Activated B cell treated with CpG ODN at 0.5 μM for 24 hours (primary cell): ENCODE results near the gene SYNGAP1. TPM values are rescaled to one million over a fixed set of nuclear protein-coding genes. Genes with fewer than 3 reads are reported as not detected.

Experiments
- ATAC-seq: fragments of 200-7000 bp; cut with Tn5 transposase; one replicate; pipeline ENCODE4 v1.10.0; 2021; ENCODE audit warnings: low read depth, mild to moderate bottlenecking, moderate library complexity
- CTCF ChIA-PET: fragments of 350-600 bp; sonication (Branson Sonifier 250); formaldehyde crosslinking; loops from one replicate; lab custom pipeline; 2021; ENCODE audit warnings: antibody characterized with exemption; lab: Charles Lee
- POLR2A ChIA-PET: fragments of 350-600 bp; sonication (Branson Sonifier 250); formaldehyde crosslinking; loops from one replicate; lab custom pipeline; 2021; ENCODE audit warnings: antibody characterized with exemption; lab: Charles Lee
- DNase-seq: peaks from one replicate; pipeline ENCODE4 v3.0.0; 2022
- H3K27ac Mint-ChIP-seq: one replicate; pipeline ENCODE4 v1.8.0; 2020; ENCODE audit warnings: mixed read lengths
- H3K27me3 Mint-ChIP-seq: one replicate; pipeline ENCODE4 v1.8.0; 2021; ENCODE audit warnings: mixed read lengths
- H3K36me3 Mint-ChIP-seq: one replicate; pipeline ENCODE4 v1.8.0; 2021; ENCODE audit warnings: low read depth, mixed read lengths
- H3K4me1 Mint-ChIP-seq: one replicate; pipeline ENCODE4 v1.8.0; 2021; ENCODE audit warnings: mixed read lengths
- H3K4me3 Mint-ChIP-seq: one replicate; pipeline ENCODE4 v1.8.0; 2020; ENCODE audit warnings: mild to moderate bottlenecking, mixed read lengths
- H3K9me3 Mint-ChIP-seq: one replicate; pipeline ENCODE4 v1.8.0; 2020; ENCODE audit warnings: mixed read lengths
- CTCF ChIP-seq: fragments of 200-600 bp; IDR thresholded peaks from one replicate; pipeline ENCODE4 v1.8.0; 2022; ENCODE audit warnings: antibody characterized with exemption, mild to moderate bottlenecking
- intact Hi-C: fragments of 100-400 bp; cut with micrococcal nuclease; formaldehyde crosslinking; loops from one replicate; pipeline ENCODE4 v1.15.1; 2024
- total RNA-seq: library from RNA; stranded (reverse); gene quantifications from 2 replicates; pipeline ENCODE4 v1.2.3, GENCODE V29; 2022

Gene SYNGAP1
- total RNA-seq, 1 donor from 2014 or later, result 25.4 TPM

- Mint-ChIP-seq H3K4me3 (no peak overlapping the region), H3K27me3 (no peaks in the 10 kb centered on the region), H3K36me3 (peaks cover 72% of the 10 kb centered on the region)
Observed at GRCh38 chr6:33443619-33444504, 24.0 kb downstream of the SYNGAP1 start.

GRCh38 chr6:33445119-33445603, 25.3 kb downstream of the SYNGAP1 start:
- ChIA-PET CTCF (no interaction called here), POLR2A (interaction anchor here (0.5 kb wide), 1 partner anchor 475 kb away, joined by 3 read pairs; no protein-coding TSS in a partner anchor)
- Mint-ChIP-seq H3K36me3 (peaks cover 68% of the 10 kb centered on the region), H3K27me3 (no peaks in the 10 kb centered on the region), H3K27ac (no peak overlapping the region), H3K4me1 (no peaks in the 10 kb centered on the region), H3K4me3 (no peak overlapping the region), H3K9me3 (no peaks in the 10 kb centered on the region)
- DNase-seq (no peak), ATAC-seq (no peak)
- no peak for TF ChIP-seq CTCF
- intact Hi-C loops, result no loop called here

More at GRCh38 chr6:33443619-33444504, 24.0 kb downstream of the SYNGAP1 start:
- Mint-ChIP-seq H3K9me3 (no peaks in the 10 kb centered on the region), H3K4me1 (no peaks in the 10 kb centered on the region), H3K27ac (no peak overlapping the region)
- intact Hi-C loops, result no loop called here
- DNase-seq, result no peak
- ChIA-PET CTCF (no interaction called here), POLR2A (interaction anchor here (1.0 to 1.4 kb wide), 2 partner anchors 10 to 13 kb away, joined by 3 to 5 read pairs; partner anchors contain the start of gene ZBTB9)
- TF ChIP-seq CTCF, result no peak
- no peak for ATAC-seq

- ATAC-seq (no peak), DNase-seq (no peak)
- CTCF ChIA-PET, result no interaction called here
- no peak overlapping the region for H3K4me3 Mint-ChIP-seq
- POLR2A ChIA-PET, result no interaction called here
- no peak overlapping the region for H3K27ac Mint-ChIP-seq
- H3K4me1 Mint-ChIP-seq, result no peaks in the 10 kb centered on the region
- TF ChIP-seq CTCF, result no peak
- H3K27me3 Mint-ChIP-seq, result no peaks in the 10 kb centered on the region
- peaks cover 58% of the 10 kb centered on the region for H3K36me3 Mint-ChIP-seq
- intact Hi-C loops, result no loop called here
- H3K9me3 Mint-ChIP-seq, result no peaks in the 10 kb centered on the region
Observed at GRCh38 chr6:33446356-33446755, 26.5 kb downstream of the SYNGAP1 start.

GRCh38 chr6:33450434-33450833, 30.6 kb downstream of the SYNGAP1 start:
- Mint-ChIP-seq H3K4me1 (peaks cover 19% of the 10 kb centered on the region), H3K36me3 (peaks cover 44% of the 10 kb centered on the region), H3K9me3 (no peaks in the 10 kb centered on the region), H3K4me3 (no peak overlapping the region), H3K27me3 (no peaks in the 10 kb centered on the region), H3K27ac (peak overlapping the region; percentile 1)
- TF ChIP-seq CTCF, result no peak
- POLR2A ChIA-PET, result no interaction called here
- CTCF ChIA-PET, result no interaction called here
- ATAC-seq (no peak), DNase-seq (no peak)
- intact Hi-C loops, result no loop called here

GRCh38 chr6:33451606-33452005, 31.7 kb downstream of the SYNGAP1 start:
- peaks cover 26% of the 10 kb centered on the region for H3K4me1 Mint-ChIP-seq
- ChIA-PET CTCF (no interaction called here), POLR2A (no interaction called here)
- no peak overlapping the region for H3K4me3 Mint-ChIP-seq
- DNase-seq (no peak), ATAC-seq (no peak)
- H3K27ac Mint-ChIP-seq, result no peak overlapping the region
- peaks cover 45% of the 10 kb centered on the region for H3K36me3 Mint-ChIP-seq
- H3K27me3 Mint-ChIP-seq, result no peaks in the 10 kb centered on the region
- intact Hi-C loops, result no loop called here
- H3K9me3 Mint-ChIP-seq, result no peaks in the 10 kb centered on the region
- no peak for TF ChIP-seq CTCF
